ENCODE results near the gene HLF.

- TF ChIP-seq EZH2 (IDR thresholded peaks at IDR 0.05; ENCODE audit: insufficient read depth, poor library complexity, severe bottlenecking) (no peak), EZH2phosphoT487 (IDR thresholded peaks at IDR 0.05; ENCODE audit: insufficient read depth, low read depth) (no peak)
These were observed 75.4 kb downstream of the HLF start for GRCh38 chr17:55340176-55340575.

Data from GM23248 (cell line).